GM15510 (cell line): ENCODE measurements around the gene RNPC3.
A peak's percentile ranks its signal among the peaks of the same experiment; 100 is the strongest.

Experiments used
- POLR2A ChIP-seq: IDR thresholded peaks from 3 replicates; pipeline ENCODE4 v1.6.1; 2011; ENCODE audit warnings: borderline replicate concordance; ENCODE audit not compliant: insufficient read length; ENCODE audit errors: extremely low read depth

RNPC3 gene, protein sequence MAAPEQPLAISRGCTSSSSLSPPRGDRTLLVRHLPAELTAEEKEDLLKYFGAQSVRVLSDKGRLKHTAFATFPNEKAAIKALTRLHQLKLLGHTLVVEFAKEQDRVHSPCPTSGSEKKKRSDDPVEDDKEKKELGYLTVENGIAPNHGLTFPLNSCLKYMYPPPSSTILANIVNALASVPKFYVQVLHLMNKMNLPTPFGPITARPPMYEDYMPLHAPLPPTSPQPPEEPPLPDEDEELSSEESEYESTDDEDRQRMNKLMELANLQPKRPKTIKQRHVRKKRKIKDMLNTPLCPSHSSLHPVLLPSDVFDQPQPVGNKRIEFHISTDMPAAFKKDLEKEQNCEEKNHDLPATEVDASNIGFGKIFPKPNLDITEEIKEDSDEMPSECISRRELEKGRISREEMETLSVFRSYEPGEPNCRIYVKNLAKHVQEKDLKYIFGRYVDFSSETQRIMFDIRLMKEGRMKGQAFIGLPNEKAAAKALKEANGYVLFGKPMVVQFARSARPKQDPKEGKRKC

GRCh38 chr1:103525607-103526507, at the start of gene RNPC3:
RNPC3 (plus strand) TSS chr1:103525699; CDS start chr1:103526071, 372 bp downstream.
- TF ChIP-seq POLR2A, result peak; percentile 51

GRCh38 chr1:103477101-103477500, 48.4 kb upstream of the RNPC3 start:
- TF ChIP-seq POLR2A, result no peak

DNA sequence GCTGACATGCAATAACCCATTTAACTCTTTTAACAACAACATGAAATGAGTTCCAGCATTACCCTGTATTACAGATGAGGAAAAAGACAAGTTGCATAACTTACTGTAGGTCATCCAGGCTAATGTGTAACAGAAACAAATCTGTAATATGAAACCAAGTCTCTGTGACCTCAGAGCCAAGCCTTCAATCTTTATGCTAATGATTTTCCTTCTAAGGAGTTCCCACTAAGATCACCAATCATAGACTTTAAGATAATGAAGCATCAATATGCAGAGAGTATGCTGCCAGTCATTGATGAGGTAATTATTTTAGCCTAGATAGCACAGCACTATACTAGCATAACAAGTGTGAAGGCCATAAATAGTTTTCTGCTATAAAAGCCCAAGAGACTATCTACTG, 35.6 kb upstream of the RNPC3 start:
- TF ChIP-seq POLR2A, result no peak

- no peak for TF ChIP-seq POLR2A
Measured at GRCh38 chr1:103492003-103492625, 33.4 kb upstream of the RNPC3 start.

DNA sequence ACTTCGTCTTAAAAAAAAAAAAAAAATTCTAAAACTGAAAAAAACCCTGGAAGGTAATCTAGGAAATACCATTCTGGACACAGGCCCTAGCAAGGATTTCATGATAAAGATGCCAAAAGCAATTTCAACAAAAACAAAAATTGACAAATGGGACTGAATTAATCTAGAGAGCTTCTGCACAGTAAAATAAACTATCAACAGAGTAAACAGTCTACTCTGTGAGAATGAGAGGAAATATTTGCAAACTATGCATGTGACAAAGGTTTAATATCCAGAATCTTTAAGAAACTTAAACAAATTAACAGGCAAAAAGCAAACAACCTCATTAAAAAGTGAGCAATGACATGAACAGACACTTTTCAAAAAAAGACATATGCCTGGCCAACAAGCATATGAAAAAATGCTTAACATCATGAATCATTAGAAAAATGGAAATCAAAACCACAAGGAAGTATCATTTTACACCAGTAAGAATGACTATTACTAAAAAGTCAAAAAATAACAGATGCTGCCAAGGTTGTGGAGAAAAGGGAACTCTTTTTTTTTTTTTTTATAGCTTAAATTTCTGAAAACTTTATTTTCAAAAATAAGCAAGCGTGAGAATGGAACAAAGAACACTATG, 29.4 kb upstream of the RNPC3 start:
- TF ChIP-seq POLR2A, result no peak

DNA sequence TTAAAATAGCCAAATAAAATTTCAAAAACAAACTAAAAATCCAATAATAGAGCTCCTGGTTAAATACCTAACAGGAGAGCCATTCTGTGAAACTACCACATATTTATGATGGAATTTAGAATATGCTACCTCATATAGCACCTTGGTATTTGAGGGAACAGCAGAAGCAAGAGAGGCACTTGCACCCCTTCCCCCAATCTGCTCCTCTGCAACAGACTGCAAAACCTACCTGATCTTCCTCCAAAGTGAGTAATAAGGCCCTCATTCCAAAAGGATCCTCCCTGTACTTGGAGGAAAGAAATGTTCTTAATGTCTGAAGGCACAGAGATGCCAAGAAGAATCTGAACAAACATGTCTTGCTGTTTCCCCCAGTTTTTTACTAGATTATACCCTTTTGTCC, 28.1 kb upstream of the RNPC3 start:
- TF ChIP-seq POLR2A, result no peak

GRCh38 chr1:103509250-103509649, 16.2 kb upstream of the RNPC3 start:
- no peak for TF ChIP-seq POLR2A

- no peak for TF ChIP-seq POLR2A
Measured at GRCh38 chr1:103513711-103514110, 11.8 kb upstream of the RNPC3 start.

DNA sequence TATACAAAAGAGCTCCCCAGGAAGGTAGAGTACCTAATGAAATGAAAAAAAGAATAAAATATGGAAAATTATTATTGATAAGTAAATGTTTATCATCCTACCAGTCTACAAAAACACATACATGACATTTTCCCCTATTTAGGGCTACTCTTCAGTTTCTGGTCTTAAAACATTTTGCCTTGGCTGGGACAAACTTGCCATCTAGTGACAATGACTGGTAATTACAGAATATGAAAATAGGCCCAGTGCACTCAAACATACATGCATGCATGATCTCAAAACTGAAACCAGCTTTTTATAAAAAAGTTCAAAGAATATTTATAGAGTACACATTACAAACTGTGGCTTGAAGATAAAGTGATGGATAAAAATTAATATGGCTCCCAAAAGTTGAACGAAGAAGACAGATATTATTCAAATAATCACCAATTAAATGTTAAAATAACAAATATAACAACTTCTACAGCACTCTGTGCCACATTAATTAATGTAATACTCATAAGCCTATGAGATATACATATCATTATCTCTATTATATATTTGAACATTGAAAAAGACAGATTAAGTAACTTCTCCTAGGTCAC, 10.5 kb upstream of the RNPC3 start:
- no peak for TF ChIP-seq POLR2A

DNA sequence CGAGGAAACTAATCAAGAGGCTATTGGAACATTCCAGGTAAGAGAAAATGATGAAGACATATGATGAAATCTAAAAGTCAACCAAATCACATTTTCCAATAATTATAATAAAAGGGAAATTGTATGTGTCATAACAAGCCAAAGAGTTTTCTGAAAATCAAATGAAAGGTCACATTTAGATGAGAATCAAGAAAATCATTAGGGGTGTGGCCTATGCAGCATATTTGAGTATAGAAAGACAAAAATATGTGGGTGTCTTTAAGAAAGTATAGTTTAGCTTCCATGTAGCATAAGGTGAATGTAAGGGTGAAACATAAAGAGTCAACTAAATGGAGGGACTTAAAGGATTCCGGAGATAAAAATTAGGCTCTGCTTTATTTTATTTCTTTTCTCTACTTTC, 9.2 kb upstream of the RNPC3 start:
- TF ChIP-seq POLR2A, result no peak

GRCh38 chr1:103516693-103517092, 8.8 kb upstream of the RNPC3 start:
- no peak for TF ChIP-seq POLR2A

- TF ChIP-seq POLR2A, result no peak
Measured at GRCh38 chr1:103517380-103518047, 8.0 kb upstream of the RNPC3 start.

DNA sequence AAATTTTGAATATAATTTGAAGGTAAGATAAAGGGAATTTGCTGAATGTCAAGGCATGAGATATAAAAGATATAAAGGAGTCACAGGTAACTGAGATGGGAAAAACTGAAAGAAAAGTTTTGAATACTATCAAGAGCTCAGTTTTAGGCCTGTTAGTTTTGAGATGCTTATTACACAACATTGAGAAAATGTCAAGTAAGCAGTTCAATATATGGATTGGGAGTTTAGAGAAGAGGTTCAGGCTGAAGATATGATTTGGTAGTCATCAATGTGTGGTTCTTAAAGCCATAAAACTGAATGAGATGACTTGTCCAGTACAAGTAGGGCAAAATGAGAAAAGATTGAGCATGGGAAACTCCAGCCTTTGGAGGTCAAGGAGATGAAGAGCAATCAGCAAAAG, 4.7 kb upstream of the RNPC3 start:
- TF ChIP-seq POLR2A, result no peak

GRCh38 chr1:103523346-103523745, 2.2 kb upstream of the RNPC3 start:
- no peak for TF ChIP-seq POLR2A
